PFSK-1 (cell line): ENCODE data around the gene TARBP1.

Source experiments
- REST ChIP-seq, 2 experiments: IDR thresholded peaks; 2 replicates each; pipeline versions ENCODE4 v1.6.1 to v1.8.0; 2011 to 2012; ENCODE audit warnings: low read depth in 2 of 2, low read length in 2 of 2, control low read depth in 1 of 2, inconsistent platforms in 1 of 2, mild to moderate bottlenecking in 1 of 2, moderate library complexity in 1 of 2; ENCODE audit not compliant: insufficient read depth in 1 of 2
- TAF1 ChIP-seq: IDR thresholded peaks from 2 replicates; pipeline ENCODE4 v1.6.1; 2012; ENCODE audit warnings: low read length, control low read depth, borderline replicate concordance; ENCODE audit not compliant: insufficient read depth

GRCh38 chr1:234433563-234434285 lies 45.3 kb downstream of the TARBP1 start:
- TF ChIP-seq TAF1 (no peak), REST (IDR thresholded peaks at IDR 0.05; ENCODE audit: insufficient read depth in 1 of 2, low read depth in 2 of 2, low read length in 2 of 2) (no peak)
